ENCODE measurements around the gene GPR108. TPM values are rescaled to one million over a fixed set of nuclear protein-coding genes. Genes with fewer than 3 reads are reported as not detected.

GPR108 gene
- total RNA-seq, 1 donor: 34.1 TPM

- no peak overlapping the region for H3K4me3 ChIP-seq (ENCODE audit: low read depth, low read length)
- DNase-seq (ENCODE audit: low read depth): no peak
- TF ChIP-seq CTCF (IDR thresholded peaks at IDR 0.05; ENCODE audit: insufficient read depth, low read depth, low read length): no peak
These were observed 23.2 kb upstream of the GPR108 start for GRCh38 chr19:6760606-6761005.

- TF ChIP-seq CTCF (IDR thresholded peaks at IDR 0.05; ENCODE audit: insufficient read depth, low read depth, low read length): no peak
- no peak overlapping the region for H3K4me3 ChIP-seq (ENCODE audit: low read depth, low read length)
- DNase-seq (ENCODE audit: low read depth): no peak
These were observed 17.5 kb upstream of the GPR108 start for GRCh38 chr19:6754653-6755463.

- no peak for DNase-seq (ENCODE audit: low read depth)
- TF ChIP-seq CTCF (IDR thresholded peaks at IDR 0.05; ENCODE audit: insufficient read depth, low read depth, low read length): no peak
- H3K4me3 ChIP-seq (ENCODE audit: low read depth, low read length): no peak overlapping the region
These were observed 16.8 kb upstream of the GPR108 start for GRCh38 chr19:6754136-6754535.

- peak overlapping the region; percentile 51 for H3K4me3 ChIP-seq (ENCODE audit: low read depth, low read length)
- TF ChIP-seq CTCF (IDR thresholded peaks at IDR 0.05; ENCODE audit: insufficient read depth, low read depth, low read length): peak; percentile 32
- peak; percentile 67 for DNase-seq (ENCODE audit: low read depth)
These were observed 16.0 kb upstream of the GPR108 start for GRCh38 chr19:6753178-6754031.

- no peak for DNase-seq (ENCODE audit: low read depth)
These were observed 15.1 kb upstream of the GPR108 start for GRCh38 chr19:6752256-6753177.

More at GRCh38 chr19:6752256-6753177, 15.1 kb upstream of the GPR108 start:
- H3K4me3 ChIP-seq (ENCODE audit: low read depth, low read length): peak overlapping the region; percentile 51
- TF ChIP-seq CTCF (IDR thresholded peaks at IDR 0.05; ENCODE audit: insufficient read depth, low read depth, low read length): no peak

Data from fibroblast of villous mesenchyme (primary cell).